Kidney capillary endothelial cell (primary cell): ENCODE measurements around the gene CLN6.
"Not testable (repeated sequence)": the region's sequence is repeated elsewhere in the genome, so short reads cannot be mapped to it uniquely, and the experiment has no call there.

Experiments used
- DNase-seq: peaks from one replicate; pipeline ENCODE4 v3.0.0-alpha.2; 2018; ENCODE audit warnings: low spot score

The CLN6 gene

GRCh38 chr15:68223171-68223570, 6.4 kb downstream of the CLN6 start:
- no peak for DNase-seq

- not testable (repeated sequence) for DNase-seq
Observed at GRCh38 chr15:68222432-68222743, 7.1 kb downstream of the CLN6 start.

- DNase-seq, result not testable (repeated sequence)
Observed at GRCh38 chr15:68221530-68222431, 7.7 kb downstream of the CLN6 start.

GRCh38 chr15:68220967-68221366, 8.6 kb downstream of the CLN6 start:
- DNase-seq, result no peak

- no peak for DNase-seq
Observed at GRCh38 chr15:68220489-68220888, 9.0 kb downstream of the CLN6 start.

GRCh38 chr15:68218847-68219798, 10.4 kb downstream of the CLN6 start:
- no peak for DNase-seq

GRCh38 chr15:68218331-68218730, 11.2 kb downstream of the CLN6 start:
- no peak for DNase-seq

GRCh38 chr15:68217341-68217740, 12.2 kb downstream of the CLN6 start:
- DNase-seq, result no peak

GRCh38 chr15:68214838-68215254, 14.7 kb downstream of the CLN6 start:
- no peak for DNase-seq

GRCh38 chr15:68213991-68214837, 15.3 kb downstream of the CLN6 start:
- DNase-seq, result no peak

GRCh38 chr15:68213491-68213845, 16.1 kb downstream of the CLN6 start:
- not testable (repeated sequence) for DNase-seq

GRCh38 chr15:68211656-68212320, 17.7 kb downstream of the CLN6 start:
- DNase-seq, result no peak

GRCh38 chr15:68210821-68211655, 18.5 kb downstream of the CLN6 start:
- peak; percentile 60 for DNase-seq

- no peak for DNase-seq
Observed at GRCh38 chr15:68210409-68210756, 19.1 kb downstream of the CLN6 start.

GRCh38 chr15:68209735-68210408, 19.7 kb downstream of the CLN6 start:
- DNase-seq, result no peak

GRCh38 chr15:68209272-68209671, 20.3 kb downstream of the CLN6 start:
- DNase-seq, result no peak

GRCh38 chr15:68208636-68209240, 20.8 kb downstream of the CLN6 start:
- DNase-seq, result peak; percentile 8

- DNase-seq, result no peak
Observed at GRCh38 chr15:68208136-68208535, 21.4 kb downstream of the CLN6 start.

GRCh38 chr15:68207176-68207935, 22.2 kb downstream of the CLN6 start:
- DNase-seq, result no peak
